Tibial nerve (tissue), 4 donors: ENCODE measurements around the gene ALDOA. TPM values are rescaled to one million over a fixed set of nuclear protein-coding genes. Genes with fewer than 3 reads are reported as not detected.
A peak's percentile ranks its signal among the peaks of the same experiment; 100 is the strongest.
"Not testable (repeated sequence)": the region's sequence is repeated elsewhere in the genome, so short reads cannot be mapped to it uniquely, and the experiment has no call there.

Experiments used
- DNase-seq, 2 donors: peaks; one replicate each; pipeline ENCODE4 v3.0.0-alpha.2; 2019; ENCODE audit warnings: low spot score in 2 of 2
- H3K27ac ChIP-seq, 4 donors: fragments of 200-600 bp; sonication (generic) in 3 of 4; one replicate each; pipeline ENCODE4 v1.5.1; 2017 to 2019; ENCODE audit warnings: mild to moderate bottlenecking in 1 of 4
- H3K27me3 ChIP-seq, 2 donors: fragments of 200-600 bp; sonication (generic) in 1 of 2; one replicate each; pipeline versions ENCODE4 v1.5.1 to v1.6.0; 2017 to 2019
- H3K36me3 ChIP-seq, 3 donors: fragments of 200-600 bp; sonication (generic); one replicate each; pipeline ENCODE4 v1.5.1; 2018 to 2019
- H3K4me1 ChIP-seq, 4 donors: fragments of 200-600 bp; sonication (generic) in 3 of 4; one replicate each; pipeline ENCODE4 v1.5.1; 2017 to 2019
- H3K4me3 ChIP-seq, 4 donors: fragments of 200-600 bp; sonication (generic) in 3 of 4; one replicate each; pipeline ENCODE4 v1.5.1; 2017 to 2019; ENCODE audit warnings: mild to moderate bottlenecking in 1 of 4, moderate library complexity in 1 of 4
- H3K9me3 ChIP-seq, 4 donors: fragments of 200-600 bp; sonication (generic) in 3 of 4; one replicate each; pipeline ENCODE4 v1.5.1; 2017 to 2019
- CTCF ChIP-seq, 5 experiments: fragments of 200-600 bp in 3 of 5; fragments of 450-650 bp in 2 of 5; sonication (generic) in 3 of 5; IDR thresholded peaks; one replicate each; pipeline ENCODE4 v1.5.1; 2016 to 2019; ENCODE audit warnings: antibody characterized with exemption in 5 of 5, mild to moderate bottlenecking in 3 of 5, moderate library complexity in 2 of 5
- EP300 ChIP-seq, 2 donors: sonication (generic); formaldehyde crosslinking; IDR thresholded peaks; one replicate each; pipeline ENCODE4 v1.6.1; 2017; ENCODE audit warnings: antibody characterized with exemption in 2 of 2, mild to moderate bottlenecking in 1 of 2
- POLR2A ChIP-seq, 2 donors: fragments of 450-650 bp; IDR thresholded peaks; one replicate each; pipeline ENCODE4 v1.6.1; 2017; ENCODE audit warnings: antibody characterized with exemption in 2 of 2, mild to moderate bottlenecking in 2 of 2, moderate library complexity in 2 of 2
- WGBS, 2 donors: methylation state at CpG; one replicate each; pipeline ENCODE4 v1.1.5; 2018; 5-methylcytosine and 5-hydroxymethylcytosine counted together
- total RNA-seq, 4 donors: library from RNA; depleted of rRNA; stranded (reverse); fragments of >200 nt; gene quantifications; one replicate each; pipeline ENCODE4 v1.1.0, GENCODE V29; 2016

Gene ALDOA
- total RNA-seq, result 100 to 1,000 TPM; 474 to 649 (median 487) TPM

GRCh38 chr16:30065102-30065942 lies at the start of gene ALDOA:
Gene ALDOA (plus strand): TSS chr16:30065760. CDS start chr16:30066898, 1,138 bp downstream.
- peak; percentile 95 to 96 for DNase-seq
- Histone ChIP-seq H3K9me3 (no peaks in the 10 kb centered on the region), H3K36me3 (peaks cover 3 to 35% (median 23%) of the 10 kb centered on the region in 3 donors), H3K4me1 (peaks cover 5 to 60% (median 42%) of the 10 kb centered on the region in 4 donors), H3K27ac (peak within 1 kb of the TSS; percentile 90 to 100 (median 96)), H3K4me3 (peak within 1 kb of the TSS; percentile 65 to 96 (median 91)), H3K27me3 (no peaks in the 10 kb centered on the region)
- 0% methylated on average over 55 to 75 of the region's 99 CpGs for WGBS, 2 donors
- TF ChIP-seq EP300 (IDR thresholded peaks at IDR 0.05) (peak; percentile 88 to 97), CTCF (IDR thresholded peaks at IDR 0.05) (peak in 2 of 5 experiments; percentile 34 to 42), POLR2A (IDR thresholded peaks at IDR 0.05) (peak; percentile 93 to 97)

GRCh38 chr16:30016555-30017276 lies 48.8 kb upstream of the ALDOA start:
- Histone ChIP-seq H3K4me1 (peaks cover 0 to 8% (median 6%) of the 10 kb centered on the region in 4 donors), H3K4me3 (no peak overlapping the region), H3K9me3 (no peaks in the 10 kb centered on the region), H3K27me3 (peaks cover 0 to 12% of the 10 kb centered on the region in 2 donors), H3K27ac (no peak overlapping the region), H3K36me3 (no peaks in the 10 kb centered on the region)
- no peak for DNase-seq
- no peak for TF ChIP-seq EP300 (IDR thresholded peaks at IDR 0.05)
- no peak for TF ChIP-seq CTCF (IDR thresholded peaks at IDR 0.05)
- TF ChIP-seq POLR2A (IDR thresholded peaks at IDR 0.05), result no peak
- WGBS, 2 donors, result 73 to 79% methylated on average over 7 to 8 of the region's 8 CpGs

- Histone ChIP-seq H3K9me3 (no peaks in the 10 kb centered on the region), H3K4me1 (peaks cover 0 to 9% (median 8%) of the 10 kb centered on the region in 4 donors), H3K4me3 (no peak overlapping the region), H3K27ac (no peak overlapping the region), H3K27me3 (peaks cover 0 to 7% of the 10 kb centered on the region in 2 donors), H3K36me3 (no peaks in the 10 kb centered on the region)
- 90 to 96% methylated on average over 2 of the region's 2 CpGs for WGBS, 2 donors
- TF ChIP-seq POLR2A (IDR thresholded peaks at IDR 0.05) (no peak), CTCF (IDR thresholded peaks at IDR 0.05) (no peak), EP300 (IDR thresholded peaks at IDR 0.05) (no peak)
- DNase-seq, result no peak
Measured at GRCh38 chr16:30017277-30017656, 48.3 kb upstream of the ALDOA start.

- H3K27me3 ChIP-seq, H3K4me3 ChIP-seq: not testable (repeated sequence)
- WGBS, 2 donors, result 88 to 95% methylated on average over 4 of the region's 4 CpGs
Measured at GRCh38 chr16:30017937-30018336, 47.6 kb upstream of the ALDOA start.

GRCh38 chr16:30018731-30019158 lies 46.8 kb upstream of the ALDOA start:
- DNase-seq, result no peak
- TF ChIP-seq EP300 (IDR thresholded peaks at IDR 0.05) (no peak), POLR2A (IDR thresholded peaks at IDR 0.05) (no peak), CTCF (IDR thresholded peaks at IDR 0.05) (no peak)
- H3K27me3 ChIP-seq, result no peaks in the 10 kb centered on the region
- peaks cover 0 to 9% (median 8%) of the 10 kb centered on the region in 4 donors for H3K4me1 ChIP-seq
- H3K9me3 ChIP-seq, result no peaks in the 10 kb centered on the region
- no peak overlapping the region for H3K4me3 ChIP-seq
- no peaks in the 10 kb centered on the region for H3K36me3 ChIP-seq
- no peak overlapping the region for H3K27ac ChIP-seq
- 76 to 80% methylated on average over 4 of the region's 4 CpGs for WGBS, 2 donors

More at GRCh38 chr16:30017937-30018336, 47.6 kb upstream of the ALDOA start:
- H3K4me1 ChIP-seq, H3K9me3 ChIP-seq, DNase-seq, H3K36me3 ChIP-seq, H3K27ac ChIP-seq: not testable (repeated sequence)
